ENCODE results near the gene LRRC41. TPM values are rescaled to one million over a fixed set of nuclear protein-coding genes. Genes with fewer than 3 reads are reported as not detected.
"Not testable (repeated sequence)": the region's sequence is repeated elsewhere in the genome, so short reads cannot be mapped to it uniquely, and the experiment has no call there.

The LRRC41 gene
- total RNA-seq, 5 donors from 2014 or later (not counting 1 experiment from before 2014, with no cell fraction given) = 31.4 to 35.3 (median 34.6) TPM

GRCh38 chr1:46337409-46337808 lies 34.0 kb upstream of the LRRC41 start:
- H3K4me3 ChIP-seq (ENCODE audit: control insufficient read depth in 1 of 2, extremely low read depth in 1 of 2, low read length in 1 of 2); H3K36me3 ChIP-seq (ENCODE audit: control insufficient read depth in 2 of 2, extremely low read depth in 1 of 2, insufficient read depth in 1 of 2, low read length in 1 of 2); H3K4me3 Mint-ChIP-seq; CTCF ChIA-PET; H3K27ac ChIP-seq (ENCODE audit: low read length); DNase-seq; H3K27ac Mint-ChIP-seq; H3K27me3 ChIP-seq (replicated peaks in 1 of 2; ENCODE audit: control insufficient read depth in 2 of 2, extremely low read depth in 1 of 2, insufficient read depth in 2 of 2, low read length in 1 of 2); H3K27me3 Mint-ChIP-seq; H3K9me3 ChIP-seq; ATAC-seq (replicated peaks in 1 of 4); H3K36me3 Mint-ChIP-seq; H3K9me3 Mint-ChIP-seq: not testable (repeated sequence)
- POLR2A ChIA-PET = interaction anchor here in 1 of 2 donors (0.6 kb wide), 1 partner anchor 1445 kb away, joined by 7 read pairs; no protein-coding TSS in a partner anchor
- WGBS (ENCODE audit: insufficient coverage) = no CpG with 5 or more reads among the region's 14 CpGs
- H3K4me1 Mint-ChIP-seq = peaks cover 28 to 29% (median 29%) of the 10 kb centered on the region in 3 donors
- peaks cover 2 to 24% of the 10 kb centered on the region in 2 experiments for H3K4me1 ChIP-seq (ENCODE audit: control insufficient read depth in 1 of 2, extremely low read depth in 1 of 2, insufficient read depth in 2 of 2, low read length in 2 of 2)

- DNase-seq (no peak), ATAC-seq (replicated peaks in 1 of 4) (no peak)
- Mint-ChIP-seq H3K36me3 (no peaks in the 10 kb centered on the region), H3K27ac (no peak overlapping the region), H3K4me1 (peaks cover 6 to 7% (median 6%) of the 10 kb centered on the region in 3 donors), H3K4me3 (no peak overlapping the region), H3K27me3 (no peaks in the 10 kb centered on the region), H3K9me3 (no peaks in the 10 kb centered on the region)
- H3K9me3 ChIP-seq = no peaks in the 10 kb centered on the region
- H3K4me1 ChIP-seq (ENCODE audit: control insufficient read depth in 1 of 2, extremely low read depth in 1 of 2, insufficient read depth in 2 of 2, low read length in 2 of 2) = peaks cover 2 to 7% of the 10 kb centered on the region in 2 experiments
- CTCF ChIA-PET = interaction anchor here in 1 of 2 donors (0.6 kb wide), 1 partner anchor 840 kb away, joined by 11 read pairs; no protein-coding TSS in a partner anchor
- no CpG with 5 or more reads among the region's 3 CpGs for WGBS (ENCODE audit: insufficient coverage)
- H3K36me3 ChIP-seq (ENCODE audit: control insufficient read depth in 2 of 2, extremely low read depth in 1 of 2, insufficient read depth in 1 of 2, low read length in 1 of 2) = no peaks in the 10 kb centered on the region
- POLR2A ChIA-PET = no interaction called here
- no peak overlapping the region for H3K4me3 ChIP-seq (ENCODE audit: control insufficient read depth in 1 of 2, extremely low read depth in 1 of 2, low read length in 1 of 2)
- peaks cover 0 to 4% of the 10 kb centered on the region in 2 experiments for H3K27me3 ChIP-seq (replicated peaks in 1 of 2; ENCODE audit: control insufficient read depth in 2 of 2, extremely low read depth in 1 of 2, insufficient read depth in 2 of 2, low read length in 1 of 2)
- no peak overlapping the region for H3K27ac ChIP-seq (ENCODE audit: low read length)
Observed at GRCh38 chr1:46335081-46335480, 31.7 kb upstream of the LRRC41 start.

- Mint-ChIP-seq H3K4me3 (no peak overlapping the region), H3K27me3 (no peaks in the 10 kb centered on the region), H3K27ac (no peak overlapping the region), H3K36me3 (no peaks in the 10 kb centered on the region), H3K4me1 (peaks cover 2 to 5% (median 3%) of the 10 kb centered on the region in 3 donors), H3K9me3 (no peaks in the 10 kb centered on the region)
- no peaks in the 10 kb centered on the region for H3K4me1 ChIP-seq (ENCODE audit: control insufficient read depth in 1 of 2, extremely low read depth in 1 of 2, insufficient read depth in 2 of 2, low read length in 2 of 2)
- no peak overlapping the region for H3K4me3 ChIP-seq (ENCODE audit: control insufficient read depth in 1 of 2, extremely low read depth in 1 of 2, low read length in 1 of 2)
- DNase-seq (no peak), ATAC-seq (replicated peaks in 1 of 4) (no peak)
- H3K36me3 ChIP-seq (ENCODE audit: control insufficient read depth in 2 of 2, extremely low read depth in 1 of 2, insufficient read depth in 1 of 2, low read length in 1 of 2) = no peaks in the 10 kb centered on the region
- ChIA-PET CTCF (interaction anchor here in 1 of 2 donors (0.6 to 0.9 kb wide), 2 partner anchors 14 to 40 kb away, joined by 3 to 4 read pairs; no protein-coding TSS in a partner anchor), POLR2A (interaction anchor here in 1 of 2 donors (0.6 kb wide), 1 partner anchor 16 kb away, joined by 9 read pairs; no protein-coding TSS in a partner anchor)
- H3K27me3 ChIP-seq (replicated peaks in 1 of 2; ENCODE audit: control insufficient read depth in 2 of 2, extremely low read depth in 1 of 2, insufficient read depth in 2 of 2, low read length in 1 of 2) = peaks cover 0 to 4% of the 10 kb centered on the region in 2 experiments
- no peaks in the 10 kb centered on the region for H3K9me3 ChIP-seq
- H3K27ac ChIP-seq (ENCODE audit: low read length) = no peak overlapping the region
- 100% methylated on average over 1 of the region's 2 CpGs for WGBS (ENCODE audit: insufficient coverage)
Observed at GRCh38 chr1:46334030-46334384, 30.6 kb upstream of the LRRC41 start.

GRCh38 chr1:46333300-46334029 lies 30.0 kb upstream of the LRRC41 start:
- no peak overlapping the region for H3K4me3 Mint-ChIP-seq
- H3K9me3 Mint-ChIP-seq = no peaks in the 10 kb centered on the region
- no peaks in the 10 kb centered on the region for H3K9me3 ChIP-seq
- no peaks in the 10 kb centered on the region for H3K36me3 ChIP-seq (ENCODE audit: control insufficient read depth in 2 of 2, extremely low read depth in 1 of 2, insufficient read depth in 1 of 2, low read length in 1 of 2)
- no peak for ATAC-seq (replicated peaks in 1 of 4)
- no peak overlapping the region for H3K27ac ChIP-seq (ENCODE audit: low read length)
- no peak overlapping the region for H3K4me3 ChIP-seq (ENCODE audit: control insufficient read depth in 1 of 2, extremely low read depth in 1 of 2, low read length in 1 of 2)
- no peaks in the 10 kb centered on the region for H3K4me1 ChIP-seq (ENCODE audit: control insufficient read depth in 1 of 2, extremely low read depth in 1 of 2, insufficient read depth in 2 of 2, low read length in 2 of 2)
- H3K4me1 Mint-ChIP-seq = peaks cover 0 to under 1% (median 0%) of the 10 kb centered on the region in 3 donors
- ChIA-PET POLR2A (interaction anchor here (0.6 to 0.8 kb wide), 2 partner anchors 15 to 29 kb away, joined by 3 to 9 read pairs; no protein-coding TSS in a partner anchor), CTCF (interaction anchor here in 1 of 2 donors (0.6 to 0.9 kb wide), 4 partner anchors 13 to 39 kb away, joined by 3 to 4 read pairs (median 3); partner anchors contain the start of gene LRRC41)
- peaks cover 0 to 4% of the 10 kb centered on the region in 2 experiments for H3K27me3 ChIP-seq (replicated peaks in 1 of 2; ENCODE audit: control insufficient read depth in 2 of 2, extremely low read depth in 1 of 2, insufficient read depth in 2 of 2, low read length in 1 of 2)
- no peak overlapping the region for H3K27ac Mint-ChIP-seq
- WGBS (ENCODE audit: insufficient coverage) = 92% methylated on average over 7 of the region's 9 CpGs
- H3K27me3 Mint-ChIP-seq = no peaks in the 10 kb centered on the region
- no peak for DNase-seq
- no peaks in the 10 kb centered on the region for H3K36me3 Mint-ChIP-seq

GRCh38 chr1:46331786-46332540 lies 28.5 kb upstream of the LRRC41 start:
- H3K4me3 Mint-ChIP-seq; DNase-seq; ATAC-seq (replicated peaks in 1 of 4); H3K27ac Mint-ChIP-seq; CTCF ChIA-PET; H3K27me3 ChIP-seq (replicated peaks in 1 of 2; ENCODE audit: control insufficient read depth in 2 of 2, extremely low read depth in 1 of 2, insufficient read depth in 2 of 2, low read length in 1 of 2); H3K27ac ChIP-seq (ENCODE audit: low read length); H3K4me3 ChIP-seq (ENCODE audit: control insufficient read depth in 1 of 2, extremely low read depth in 1 of 2, low read length in 1 of 2); H3K4me1 ChIP-seq (ENCODE audit: control insufficient read depth in 1 of 2, extremely low read depth in 1 of 2, insufficient read depth in 2 of 2, low read length in 2 of 2); H3K9me3 ChIP-seq; H3K9me3 Mint-ChIP-seq; H3K36me3 Mint-ChIP-seq; POLR2A ChIA-PET; H3K27me3 Mint-ChIP-seq; H3K36me3 ChIP-seq (ENCODE audit: control insufficient read depth in 2 of 2, extremely low read depth in 1 of 2, insufficient read depth in 1 of 2, low read length in 1 of 2); H3K4me1 Mint-ChIP-seq: not testable (repeated sequence)
- 93% methylated on average over 18 of the region's 24 CpGs for WGBS (ENCODE audit: insufficient coverage)

- H3K4me1 ChIP-seq (ENCODE audit: control insufficient read depth in 1 of 2, extremely low read depth in 1 of 2, insufficient read depth in 2 of 2, low read length in 2 of 2); H3K36me3 Mint-ChIP-seq; H3K27me3 ChIP-seq (replicated peaks in 1 of 2; ENCODE audit: control insufficient read depth in 2 of 2, extremely low read depth in 1 of 2, insufficient read depth in 2 of 2, low read length in 1 of 2); H3K9me3 Mint-ChIP-seq; H3K4me3 ChIP-seq (ENCODE audit: control insufficient read depth in 1 of 2, extremely low read depth in 1 of 2, low read length in 1 of 2); DNase-seq; CTCF ChIA-PET; H3K9me3 ChIP-seq; H3K27ac Mint-ChIP-seq; H3K27ac ChIP-seq (ENCODE audit: low read length); H3K4me1 Mint-ChIP-seq; H3K36me3 ChIP-seq (ENCODE audit: control insufficient read depth in 2 of 2, extremely low read depth in 1 of 2, insufficient read depth in 1 of 2, low read length in 1 of 2); ATAC-seq (replicated peaks in 1 of 4); POLR2A ChIA-PET; H3K4me3 Mint-ChIP-seq; H3K27me3 Mint-ChIP-seq: not testable (repeated sequence)
- WGBS (ENCODE audit: insufficient coverage) = 83% methylated on average over 2 of the region's 2 CpGs
Observed at GRCh38 chr1:46330381-46330780, 27.0 kb upstream of the LRRC41 start.

Measured in T-cell (primary cell).